Activated T-helper 17 cell treated with anti-CD3 and anti-CD28 coated beads, Interleukin-2, amount 50 U/mL, for 72 hours (primary cell): ENCODE results near the gene RCN2. TPM values are rescaled to one million over a fixed set of nuclear protein-coding genes. Genes with fewer than 3 reads are reported as not detected.

Source experiments
- ATAC-seq: fragments of 150-1000 bp; cut with Tn5 transposase; replicated peaks from 2 replicates; pipeline ENCODE4 v1.10.0; 2021; ENCODE audit warnings: mild to moderate bottlenecking, moderate library complexity
- H3K27ac Mint-ChIP-seq: one replicate; pipeline ENCODE4 v1.8.0; 2022; ENCODE audit warnings: mixed read lengths
- H3K27me3 Mint-ChIP-seq: one replicate; pipeline ENCODE4 v1.8.0; 2022; ENCODE audit warnings: mixed read lengths
- H3K36me3 Mint-ChIP-seq: one replicate; pipeline ENCODE4 v1.8.0; 2022; ENCODE audit warnings: low read depth, mild to moderate bottlenecking, mixed read lengths
- H3K4me1 Mint-ChIP-seq: one replicate; pipeline ENCODE4 v1.8.0; 2022; ENCODE audit warnings: mixed read lengths
- H3K4me3 Mint-ChIP-seq: one replicate; pipeline ENCODE4 v1.8.0; 2022; ENCODE audit warnings: mild to moderate bottlenecking, mixed read lengths
- H3K9me3 Mint-ChIP-seq: one replicate; pipeline ENCODE4 v1.8.0; 2022; ENCODE audit warnings: mixed read lengths
- total RNA-seq, 2 donors: library from RNA; stranded (reverse); gene quantifications; one replicate each; pipeline ENCODE4 v1.2.3, GENCODE V29; 2022

RCN2 gene
- total RNA-seq, 2 donors from 2014 or later: 18.1 to 27.5 TPM

GRCh38 chr15:76912430-76912829 lies 19.1 kb upstream of the RCN2 start:
- no peaks in the 10 kb centered on the region for H3K36me3 Mint-ChIP-seq
- no peaks in the 10 kb centered on the region for H3K9me3 Mint-ChIP-seq
- H3K4me3 Mint-ChIP-seq: no peak overlapping the region
- ATAC-seq: no peak
- H3K27ac Mint-ChIP-seq: no peak overlapping the region
- H3K4me1 Mint-ChIP-seq: no peaks in the 10 kb centered on the region
- peaks cover 12% of the 10 kb centered on the region for H3K27me3 Mint-ChIP-seq

- Mint-ChIP-seq H3K27me3 (peaks cover 12% of the 10 kb centered on the region), H3K4me1 (no peaks in the 10 kb centered on the region), H3K36me3 (no peaks in the 10 kb centered on the region), H3K9me3 (no peaks in the 10 kb centered on the region), H3K27ac (no peak overlapping the region), H3K4me3 (no peak overlapping the region)
- ATAC-seq: no peak
These were observed 17.8 kb upstream of the RCN2 start for GRCh38 chr15:76913737-76914136.

- Mint-ChIP-seq H3K27ac (no peak overlapping the region), H3K4me1 (no peaks in the 10 kb centered on the region), H3K4me3 (no peak overlapping the region), H3K36me3 (no peaks in the 10 kb centered on the region), H3K27me3 (peaks cover 12% of the 10 kb centered on the region), H3K9me3 (no peaks in the 10 kb centered on the region)
- no peak for ATAC-seq
These were observed 15.2 kb upstream of the RCN2 start for GRCh38 chr15:76916369-76916768.

GRCh38 chr15:76928201-76928600 lies 3.3 kb upstream of the RCN2 start:
- Mint-ChIP-seq H3K27me3 (peaks cover 3% of the 10 kb centered on the region), H3K27ac (no peak overlapping the region), H3K36me3 (peaks cover 6% of the 10 kb centered on the region), H3K4me3 (no peak overlapping the region), H3K4me1 (peaks cover 5% of the 10 kb centered on the region), H3K9me3 (no peaks in the 10 kb centered on the region)
- no peak for ATAC-seq

- ATAC-seq: no peak
- Mint-ChIP-seq H3K9me3 (no peaks in the 10 kb centered on the region), H3K36me3 (peaks cover 14% of the 10 kb centered on the region), H3K27ac (no peak overlapping the region), H3K4me1 (peaks cover 6% of the 10 kb centered on the region), H3K4me3 (no peak overlapping the region), H3K27me3 (peaks cover 3% of the 10 kb centered on the region)
These were observed 2.4 kb upstream of the RCN2 start for GRCh38 chr15:76929011-76929760.

GRCh38 chr15:76930831-76931396 lies 635 bp upstream of the RCN2 start:
- H3K9me3 Mint-ChIP-seq: no peaks in the 10 kb centered on the region
- H3K36me3 Mint-ChIP-seq: peaks cover 31% of the 10 kb centered on the region
- H3K27me3 Mint-ChIP-seq: no peaks in the 10 kb centered on the region
- H3K4me1 Mint-ChIP-seq: peaks cover 13% of the 10 kb centered on the region
- no peak for ATAC-seq
- H3K4me3 Mint-ChIP-seq: peak overlapping the region; percentile 81
- H3K27ac Mint-ChIP-seq: peak overlapping the region; percentile 53

GRCh38 chr15:76932135-76932966 lies 802 bp downstream of the RCN2 start:
- ATAC-seq: no peak
- Mint-ChIP-seq H3K27ac (peak overlapping the region; percentile 56), H3K4me3 (peak overlapping the region; percentile 81), H3K9me3 (no peaks in the 10 kb centered on the region), H3K36me3 (peaks cover 42% of the 10 kb centered on the region), H3K27me3 (no peaks in the 10 kb centered on the region), H3K4me1 (peaks cover 13% of the 10 kb centered on the region)

- H3K4me3 Mint-ChIP-seq: peak overlapping the region; percentile 46
- ATAC-seq: no peak
- no peak overlapping the region for H3K27ac Mint-ChIP-seq
- peaks cover 13% of the 10 kb centered on the region for H3K4me1 Mint-ChIP-seq
- H3K36me3 Mint-ChIP-seq: peaks cover 46% of the 10 kb centered on the region
- no peaks in the 10 kb centered on the region for H3K27me3 Mint-ChIP-seq
- no peaks in the 10 kb centered on the region for H3K9me3 Mint-ChIP-seq
These were observed 4.1 kb downstream of the RCN2 start for GRCh38 chr15:76935620-76936019.

- Mint-ChIP-seq H3K27me3 (no peaks in the 10 kb centered on the region), H3K27ac (no peak overlapping the region), H3K9me3 (no peaks in the 10 kb centered on the region), H3K36me3 (peaks cover 46% of the 10 kb centered on the region), H3K4me3 (no peak overlapping the region), H3K4me1 (peaks cover 13% of the 10 kb centered on the region)
- ATAC-seq: no peak
These were observed 5.1 kb downstream of the RCN2 start for GRCh38 chr15:76936671-76937070.

- no peak for ATAC-seq
- H3K27me3 Mint-ChIP-seq: no peaks in the 10 kb centered on the region
- no peak overlapping the region for H3K27ac Mint-ChIP-seq
- H3K4me3 Mint-ChIP-seq: no peak overlapping the region
- no peaks in the 10 kb centered on the region for H3K9me3 Mint-ChIP-seq
- peaks cover 7% of the 10 kb centered on the region for H3K4me1 Mint-ChIP-seq
- H3K36me3 Mint-ChIP-seq: peaks cover 42% of the 10 kb centered on the region
These were observed 7.2 kb downstream of the RCN2 start for GRCh38 chr15:76938752-76939151.

- H3K36me3 Mint-ChIP-seq: peaks cover 41% of the 10 kb centered on the region
- no peaks in the 10 kb centered on the region for H3K27me3 Mint-ChIP-seq
- H3K9me3 Mint-ChIP-seq: no peaks in the 10 kb centered on the region
- no peak overlapping the region for H3K4me3 Mint-ChIP-seq
- H3K27ac Mint-ChIP-seq: no peak overlapping the region
- peaks cover 11% of the 10 kb centered on the region for H3K4me1 Mint-ChIP-seq
- no peak for ATAC-seq
These were observed 8.2 kb downstream of the RCN2 start for GRCh38 chr15:76939715-76940114.

GRCh38 chr15:76941636-76942035 lies 10.1 kb downstream of the RCN2 start:
- Mint-ChIP-seq H3K27me3 (no peaks in the 10 kb centered on the region), H3K4me1 (peaks cover 5% of the 10 kb centered on the region), H3K27ac (no peak overlapping the region)

GRCh38 chr15:76942331-76942730 lies 10.8 kb downstream of the RCN2 start:
- Mint-ChIP-seq H3K4me3 (no peak overlapping the region), H3K36me3 (peaks cover 37% of the 10 kb centered on the region), H3K9me3 (no peaks in the 10 kb centered on the region), H3K27ac (no peak overlapping the region), H3K27me3 (no peaks in the 10 kb centered on the region), H3K4me1 (peaks cover 5% of the 10 kb centered on the region)
- ATAC-seq: no peak

More at GRCh38 chr15:76941636-76942035, 10.1 kb downstream of the RCN2 start:
- H3K9me3 Mint-ChIP-seq: no peaks in the 10 kb centered on the region
- no peak for ATAC-seq
- no peak overlapping the region for H3K4me3 Mint-ChIP-seq
- H3K36me3 Mint-ChIP-seq: peaks cover 37% of the 10 kb centered on the region

- peaks cover 5% of the 10 kb centered on the region for H3K4me1 Mint-ChIP-seq
- no peaks in the 10 kb centered on the region for H3K27me3 Mint-ChIP-seq
- no peak overlapping the region for H3K27ac Mint-ChIP-seq
- peaks cover 61% of the 10 kb centered on the region for H3K36me3 Mint-ChIP-seq
- no peak overlapping the region for H3K4me3 Mint-ChIP-seq
- no peak for ATAC-seq
- H3K9me3 Mint-ChIP-seq: no peaks in the 10 kb centered on the region
These were observed 14.0 kb downstream of the RCN2 start for GRCh38 chr15:76945494-76946093.
